GM12874 (cell line): Measurements from ENCODE around the gene FBXO41.

Experiments
- CTCF ChIP-seq: IDR thresholded peaks from 2 replicates; pipeline ENCODE4 v1.5.1; 2011; ENCODE audit warnings: low read depth, mild to moderate bottlenecking, control low read depth, low read length, moderate library complexity; ENCODE audit not compliant: insufficient read depth

The FBXO41 gene

GRCh38 chr2:73263540-73264331 lies 20.5 kb downstream of the FBXO41 start:
- TF ChIP-seq CTCF, result no peak

- no peak for TF ChIP-seq CTCF
These were observed 22.1 kb downstream of the FBXO41 start for GRCh38 chr2:73262108-73262651.

GRCh38 chr2:73260338-73260984 lies 23.8 kb downstream of the FBXO41 start:
- TF ChIP-seq CTCF, result peak; percentile 26; the same call in 1 of the 2 replicates

GRCh38 chr2:73259704-73260337 lies 24.5 kb downstream of the FBXO41 start:
- TF ChIP-seq CTCF, result no peak

GRCh38 chr2:73259276-73259675 lies 25.0 kb downstream of the FBXO41 start:
- no peak for TF ChIP-seq CTCF

- no peak for TF ChIP-seq CTCF
These were observed 25.4 kb downstream of the FBXO41 start for GRCh38 chr2:73258913-73259215.

- no peak for TF ChIP-seq CTCF
These were observed 25.9 kb downstream of the FBXO41 start for GRCh38 chr2:73258186-73258912.
